GM13977 (cell line): ENCODE data around the gene MARK2.

Experiments used
- DNase-seq: peaks from one replicate; pipeline ENCODE4 v3.0.0; 2012; ENCODE audit warnings: low spot score
- CTCF ChIP-seq: IDR thresholded peaks from 2 replicates; pipeline ENCODE4 v1.5.1; 2012; ENCODE audit warnings: mild to moderate bottlenecking, control low read depth; ENCODE audit not compliant: insufficient read depth; ENCODE audit errors: extremely low read depth, missing control alignments
- in situ Hi-C: fragments of 300-500 bp; cut with MboI; formaldehyde crosslinking; loops from one replicate; pipeline ENCODE4 v1.12.0; 2022; ENCODE audit warnings: low sequenced_read_pairs, low pct_unique_long_range_greater_than_20kb, mixed read lengths, inconsistent platforms; ENCODE audit not compliant: unreplicated experiment

MARK2 gene

GRCh38 chr11:63951779-63952536 lies 113.0 kb downstream of the MARK2 start:
- TF ChIP-seq CTCF, result no peak
- in situ Hi-C loops, result no loop called here
- peak; percentile 69 for DNase-seq

GRCh38 chr11:63952570-63952969 lies 113.7 kb downstream of the MARK2 start:
- no peak for TF ChIP-seq CTCF
- in situ Hi-C loops, result no loop called here
- DNase-seq, result no peak

GRCh38 chr11:63958008-63958407 lies 119.1 kb downstream of the MARK2 start:
- no peak for DNase-seq
- in situ Hi-C loops, result no loop called here
- TF ChIP-seq CTCF, result no peak
